Embryonic facial prominence (tissue), 1 donor: Measurements from ENCODE around the gene EXT2.

Experiments
- DNase-seq: peaks from one replicate; pipeline ENCODE4 v3.0.0-alpha.2; 2016; ENCODE audit errors: extremely low spot score

The EXT2 gene

GRCh38 chr11:44288133-44288526, 192.7 kb downstream of the EXT2 start:
- no peak for DNase-seq

GRCh38 chr11:44290208-44290607, 194.7 kb downstream of the EXT2 start:
- DNase-seq, result no peak
